Measurements from ENCODE around the gene SPIB. TPM values are rescaled to one million over a fixed set of nuclear protein-coding genes. Genes with fewer than 3 reads are reported as not detected.
A peak's percentile ranks its signal among the peaks of the same experiment; 100 is the strongest.
"Not testable (repeated sequence)": the region's sequence is repeated elsewhere in the genome, so short reads cannot be mapped to it uniquely, and the experiment has no call there.

Gene SPIB
- polyA plus RNA-seq, 5 donors = 0.19 to 0.56 (median 0.43) TPM

DNA sequence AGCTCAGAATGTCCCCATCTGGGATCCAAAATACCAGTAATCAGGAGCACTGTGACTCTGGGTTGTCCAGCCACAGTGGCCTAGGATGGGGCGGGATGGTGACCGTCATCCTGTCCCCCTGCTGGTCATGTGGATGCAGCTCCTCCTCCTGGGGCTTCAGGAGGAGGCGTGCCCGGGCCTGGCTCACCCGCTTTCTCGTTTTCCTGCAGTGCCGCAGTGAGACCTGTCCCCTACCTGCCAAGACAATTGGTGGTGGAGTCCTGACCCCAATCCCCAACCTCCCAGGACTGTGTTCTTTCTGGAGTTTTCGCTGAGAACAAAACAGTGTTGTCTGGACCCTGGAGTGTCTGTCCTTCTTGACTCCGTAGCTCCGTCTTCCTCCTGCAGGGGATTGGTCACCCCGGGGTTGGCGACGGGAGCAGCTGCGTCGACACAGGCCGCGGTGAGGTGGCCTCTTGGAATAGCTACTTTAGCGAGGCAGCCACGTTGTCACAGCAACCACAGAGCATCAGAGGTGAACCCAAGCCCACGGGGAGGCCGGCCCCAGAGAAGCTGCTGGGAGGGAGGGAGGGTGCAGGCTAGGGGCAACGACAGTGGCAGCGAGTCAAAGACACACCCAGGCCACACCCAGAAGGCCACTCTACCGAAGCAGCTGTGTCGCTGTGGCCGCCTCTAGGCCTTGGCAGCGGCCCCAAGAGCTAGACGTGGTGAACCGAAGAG is 47.4 kb downstream of the SPIB start:
- no peak for DNase-seq

DNA sequence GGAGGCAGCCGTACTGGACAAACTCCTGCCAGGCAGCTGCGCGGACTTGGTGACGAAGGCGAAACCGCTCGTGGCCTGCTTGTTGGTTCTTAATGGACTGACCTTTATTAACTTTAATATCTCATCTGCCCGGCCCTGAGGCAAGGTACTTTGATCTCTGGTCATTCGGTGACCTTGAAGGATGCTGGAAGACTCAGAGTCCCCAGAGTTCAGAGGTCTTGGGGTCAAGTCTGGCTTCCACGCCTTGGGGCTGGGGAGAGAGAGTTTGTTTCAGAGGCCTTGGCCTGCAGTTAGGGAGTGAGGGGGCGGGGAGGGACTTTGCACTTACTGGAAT is 47.9 kb downstream of the SPIB start:
- no peak for DNase-seq

DNA sequence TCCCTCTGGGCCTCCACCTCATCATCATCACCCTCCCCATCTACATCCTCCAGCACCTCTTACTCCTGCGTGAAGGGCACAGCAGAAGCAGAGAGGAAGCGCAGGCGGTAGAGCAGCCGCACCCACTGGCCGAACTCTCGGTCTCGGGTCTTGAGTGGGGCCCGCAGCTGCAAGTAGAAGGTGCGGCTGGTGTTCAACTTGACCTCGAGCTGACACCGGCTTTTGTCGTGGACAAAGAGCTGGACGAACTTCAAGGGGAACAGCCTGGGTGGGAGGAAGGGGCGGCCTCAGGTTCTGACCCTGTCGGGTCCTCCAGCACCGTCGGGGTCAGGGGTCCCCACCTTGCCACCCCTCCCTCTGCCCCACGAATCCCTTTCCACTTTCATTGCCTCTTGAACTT is 48.8 kb downstream of the SPIB start:
- no peak for DNase-seq

DNA sequence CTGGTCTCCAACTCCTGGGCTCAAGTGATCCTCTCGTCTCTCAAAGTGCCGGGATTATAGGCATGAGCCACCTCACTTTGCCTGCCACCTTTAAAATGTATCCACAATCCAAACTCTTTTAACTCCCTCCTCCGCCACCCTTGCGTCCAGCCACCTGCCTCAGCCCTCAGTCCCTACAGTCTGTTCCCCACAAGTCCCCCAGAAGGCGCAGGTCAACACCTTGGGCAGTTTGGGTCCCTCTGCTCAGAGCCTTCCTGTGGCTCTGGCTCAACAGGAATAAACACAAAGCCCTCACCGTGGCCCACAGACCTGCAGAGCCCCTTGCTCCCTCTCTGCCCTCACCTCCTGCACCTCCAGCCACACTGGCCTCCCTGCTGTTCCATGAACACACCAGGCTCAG is 50.1 kb downstream of the SPIB start:
- no peak for DNase-seq

DNA sequence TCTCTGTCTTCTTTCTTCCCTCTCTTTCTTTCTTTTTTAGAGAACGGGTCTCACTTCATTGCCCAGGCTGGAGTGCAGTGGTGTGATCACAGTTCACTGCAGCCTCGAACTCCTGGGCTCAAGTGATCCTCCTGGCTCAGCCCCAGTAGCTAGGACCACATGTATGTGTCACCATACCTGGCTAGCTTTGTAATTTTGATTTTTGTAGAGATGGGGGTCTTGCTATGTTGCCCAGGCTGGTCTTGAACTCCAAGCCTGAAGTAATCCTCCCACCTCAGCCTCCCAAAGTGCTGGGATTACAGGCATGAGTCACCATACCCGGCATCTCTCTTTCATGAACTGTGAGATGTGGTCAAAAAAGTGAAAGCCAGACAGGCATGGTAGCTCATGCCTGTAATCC is 54.6 kb downstream of the SPIB start:
- not testable (repeated sequence) for DNase-seq

DNA sequence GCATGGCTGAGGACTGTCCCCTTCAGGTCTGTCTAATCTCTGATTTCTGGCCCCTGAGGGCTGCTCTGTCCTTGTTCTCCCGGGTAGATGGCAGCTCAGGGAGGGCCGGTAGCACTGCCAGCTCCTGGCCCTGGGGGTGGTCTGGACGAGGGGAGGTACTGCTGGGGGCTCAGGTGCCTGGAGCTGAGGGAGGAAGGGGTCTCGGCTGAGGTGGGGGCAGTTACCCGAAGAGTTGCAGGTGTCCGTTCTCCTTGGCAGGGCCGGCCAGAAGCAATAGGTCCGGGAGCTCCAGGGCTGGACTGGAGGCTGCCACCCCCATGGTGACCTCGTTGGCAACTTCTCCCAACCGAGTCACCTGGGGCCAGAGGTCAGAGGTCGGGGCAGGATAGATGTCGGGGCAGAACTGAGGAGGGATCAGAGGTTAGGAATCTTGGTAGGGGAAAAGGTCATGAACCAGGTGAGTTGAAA is 56.4 kb downstream of the SPIB start:
- DNase-seq = no peak

DNA sequence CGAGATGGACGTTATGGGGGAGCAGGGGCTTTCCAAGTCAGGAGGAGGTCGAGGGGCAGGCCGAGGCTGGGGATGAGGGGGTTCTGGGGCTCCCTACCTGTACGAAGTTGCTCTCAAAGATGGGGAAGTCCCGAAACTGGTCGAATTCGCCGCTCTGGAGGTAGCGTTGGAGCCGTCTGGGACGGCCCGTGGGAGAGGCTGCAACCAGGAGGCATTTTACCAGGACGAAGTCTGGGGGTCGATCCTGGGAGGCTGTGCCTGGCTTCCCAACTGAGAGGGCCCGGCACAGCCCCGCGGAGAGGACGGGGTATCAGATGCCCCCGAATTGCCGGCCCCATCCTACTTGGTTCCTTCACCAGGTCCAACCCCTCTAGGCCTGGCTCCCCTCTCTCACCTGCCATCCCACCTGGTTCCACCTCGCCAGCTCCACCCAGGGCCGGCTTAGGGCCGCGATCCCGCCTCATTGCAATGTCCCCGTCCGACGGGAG is 57.0 kb downstream of the SPIB start:
- DNase-seq = no peak

DNA sequence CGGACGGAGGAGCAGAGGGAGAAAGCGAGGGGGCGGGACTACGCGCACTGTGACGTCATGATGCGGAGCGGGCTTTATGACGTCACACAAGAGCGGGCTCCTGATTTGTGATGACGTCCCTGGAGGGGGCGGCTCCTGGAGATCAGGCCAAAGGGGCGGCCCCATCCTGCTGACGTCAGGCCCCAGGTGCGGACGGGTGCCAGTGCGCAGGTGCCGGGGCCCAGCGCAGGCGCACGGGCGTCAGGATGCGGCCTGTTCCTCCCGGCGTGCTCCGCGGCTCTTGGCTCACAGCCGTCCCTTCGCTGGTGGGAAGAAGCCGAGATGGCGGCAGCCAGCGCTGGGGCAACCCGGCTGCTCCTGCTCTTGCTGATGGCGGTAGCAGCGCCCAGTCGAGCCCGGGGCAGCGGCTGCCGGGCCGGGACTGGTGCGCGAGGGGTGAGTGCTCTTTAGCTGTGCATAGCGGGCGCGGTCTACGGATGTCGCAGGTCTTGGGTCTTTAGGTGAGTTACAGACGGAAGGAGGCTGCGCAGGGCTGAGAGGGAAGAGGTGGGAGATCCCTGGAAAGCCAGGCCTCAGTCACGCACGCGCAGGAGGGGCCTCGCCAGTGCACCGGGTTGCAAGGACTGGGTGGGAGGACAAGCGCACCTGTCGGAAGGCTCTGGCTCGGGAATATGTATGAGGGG is 57.6 kb downstream of the SPIB start, which contains the start of the genes EMC10 and GARIN5A:
EMC10 (plus strand) TSS at position 284 of the 683 bp plus-strand sequence; CDS start at position 322, 38 bp downstream.
GARIN5A (minus strand) TSS at position 625 of the 683 bp plus-strand sequence; CDS start at position 165, 460 bp downstream.
- peak; percentile 92 to 93 for DNase-seq

DNA sequence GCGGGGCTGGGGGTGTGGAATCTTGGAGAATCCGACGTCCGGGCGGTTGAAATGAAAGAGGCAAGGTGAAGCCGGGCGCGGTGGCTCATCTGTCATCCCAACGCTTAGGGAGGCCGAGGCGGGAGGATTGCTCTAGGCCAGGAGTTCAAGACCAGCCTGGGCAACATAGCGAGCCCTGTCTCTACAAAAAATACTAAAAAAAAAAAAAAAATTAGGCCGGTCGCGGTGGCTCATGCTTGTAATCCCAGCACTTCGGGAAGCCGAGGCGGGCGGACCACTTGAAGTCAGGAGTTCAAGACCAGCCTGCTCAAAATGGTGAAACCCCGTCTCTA is 58.1 kb downstream of the SPIB start:
- DNase-seq = no peak

DNA sequence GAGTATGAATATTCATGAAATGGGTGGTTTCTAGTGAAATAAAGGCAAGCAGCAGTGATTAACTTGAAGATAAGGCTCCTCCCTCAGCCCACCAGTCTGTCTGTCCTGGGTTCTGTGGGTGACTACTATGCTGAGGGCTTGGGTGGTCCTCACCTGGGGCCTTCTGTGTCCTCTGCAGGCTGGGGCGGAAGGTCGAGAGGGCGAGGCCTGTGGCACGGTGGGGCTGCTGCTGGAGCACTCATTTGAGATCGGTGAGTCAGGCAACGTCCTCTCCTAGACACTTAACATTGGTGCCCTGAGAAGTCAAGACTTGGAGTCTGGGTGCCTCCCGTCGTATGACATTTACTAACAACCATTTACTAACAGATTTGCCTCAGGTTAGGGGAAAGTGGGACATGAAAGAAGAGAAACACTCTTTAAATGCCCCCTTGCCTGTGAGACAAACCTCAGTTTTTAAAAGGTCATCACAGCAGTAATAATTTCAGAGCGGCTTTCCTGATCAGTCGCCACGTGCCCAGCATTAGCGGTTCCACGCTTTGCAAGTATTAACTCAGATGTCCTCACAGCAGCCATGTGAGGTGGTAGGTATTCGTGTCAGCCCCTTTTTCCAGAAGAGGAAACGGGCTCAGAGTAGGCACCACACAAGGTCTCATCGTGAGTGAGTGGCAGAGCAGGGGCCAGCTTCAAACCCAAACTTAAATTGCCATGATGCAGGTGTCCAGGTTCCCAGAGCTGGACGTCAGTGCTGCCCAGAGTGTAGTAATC is 59.2 kb downstream of the SPIB start:
- no peak for DNase-seq

DNA sequence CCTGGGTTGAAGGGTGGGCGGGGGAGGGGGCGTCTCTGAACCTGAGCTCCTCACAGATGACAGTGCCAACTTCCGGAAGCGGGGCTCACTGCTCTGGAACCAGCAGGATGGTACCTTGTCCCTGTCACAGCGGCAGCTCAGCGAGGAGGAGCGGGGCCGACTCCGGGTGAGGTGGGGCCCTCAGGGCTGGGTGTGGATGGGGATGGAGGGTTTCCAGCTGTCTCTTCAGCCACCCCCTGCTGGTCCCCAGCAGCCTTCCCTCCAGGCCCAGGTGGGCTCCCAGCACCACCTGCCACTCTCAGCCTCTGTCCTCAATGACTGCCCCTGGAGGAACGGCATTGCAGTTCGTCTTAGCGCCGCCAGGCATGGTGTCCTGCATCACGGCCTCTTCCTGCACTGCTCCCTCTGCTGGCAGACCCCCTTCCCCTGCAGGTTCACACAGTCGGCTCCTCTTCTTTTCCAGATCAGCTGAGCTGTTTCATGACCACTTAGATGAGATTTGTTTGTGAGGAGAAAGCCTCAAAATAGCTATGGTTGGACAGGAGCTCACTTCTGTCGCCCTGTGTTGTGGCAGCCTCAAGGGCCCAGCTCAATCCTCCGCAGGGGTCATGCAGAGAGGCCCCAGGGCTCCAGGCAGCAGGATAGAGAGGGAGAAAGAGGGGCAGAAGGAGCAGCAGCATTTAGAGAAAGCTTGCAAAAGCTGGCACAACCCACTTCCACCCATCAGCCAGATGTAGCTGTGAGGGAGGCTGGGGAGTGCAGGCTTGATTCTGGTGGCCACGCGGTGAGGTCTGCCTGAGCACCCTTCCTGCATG is 60.4 kb downstream of the SPIB start:
- DNase-seq = no peak

DNA sequence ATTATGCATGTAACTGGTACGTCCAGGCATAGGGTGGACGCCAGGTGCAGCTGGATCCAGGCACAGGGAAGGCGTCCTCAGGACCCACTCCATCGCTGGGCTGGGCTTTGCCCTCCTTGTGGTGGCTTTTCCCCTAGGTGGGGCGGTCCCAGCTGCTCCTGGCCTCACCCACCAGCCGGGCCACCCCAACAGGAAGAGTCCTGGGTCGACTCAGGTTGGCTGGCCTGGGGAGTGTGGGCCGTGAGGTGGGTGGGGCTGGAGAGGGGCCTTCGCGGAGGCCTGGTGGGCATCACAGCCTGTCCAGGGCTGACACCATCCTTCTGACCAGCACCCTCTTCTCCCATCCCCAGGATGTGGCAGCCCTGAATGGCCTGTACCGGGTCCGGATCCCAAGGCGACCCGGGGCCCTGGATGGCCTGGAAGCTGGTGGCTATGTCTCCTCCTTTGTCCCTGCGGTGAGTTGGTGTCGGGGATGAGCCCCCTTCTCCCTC is 61.1 kb downstream of the SPIB start:
- no peak for DNase-seq

DNA sequence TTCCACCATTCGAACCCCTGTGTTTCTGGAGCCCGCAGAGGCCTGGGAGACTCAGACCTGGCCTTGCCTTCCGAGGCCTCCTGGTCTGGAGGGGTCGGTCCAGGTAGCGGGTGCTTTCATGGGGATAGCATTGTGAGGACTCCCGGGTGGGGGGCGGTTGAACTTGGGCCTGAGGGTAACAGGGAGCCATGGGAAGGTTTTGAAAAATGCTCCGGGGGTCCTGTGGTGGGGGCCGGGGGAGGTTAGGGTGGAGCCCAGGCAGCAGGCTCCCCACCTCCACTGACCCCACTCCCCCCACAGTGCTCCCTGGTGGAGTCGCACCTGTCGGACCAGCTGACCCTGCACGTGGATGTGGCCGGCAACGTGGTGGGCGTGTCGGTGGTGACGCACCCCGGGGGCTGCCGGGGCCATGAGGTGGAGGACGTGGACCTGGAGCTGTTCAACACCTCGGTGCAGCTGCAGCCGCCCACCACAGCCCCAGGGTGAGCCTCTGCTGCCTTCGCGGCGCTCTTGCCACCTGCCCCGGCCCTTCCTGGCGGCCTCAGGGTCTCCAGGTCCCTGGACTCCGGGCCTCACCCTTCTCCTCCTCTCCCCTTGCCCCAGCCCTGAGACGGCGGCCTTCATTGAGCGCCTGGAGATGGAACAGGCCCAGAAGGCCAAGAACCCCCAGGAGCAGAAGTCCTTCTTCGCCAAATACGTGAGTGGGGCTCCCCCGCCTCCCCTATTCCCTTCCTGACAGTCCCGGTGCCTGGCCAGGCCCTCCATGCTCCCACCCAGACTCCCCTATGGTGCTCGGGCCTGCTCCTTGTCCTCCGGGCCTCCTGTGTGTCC is 61.8 kb downstream of the SPIB start:
- DNase-seq = no peak

Other genes with a start within 250 kb of the SPIB start
- gene MYH14, start 215.3 kb upstream of the SPIB start, polyA plus RNA-seq (ENCODE audit: insufficient read depth in 1 of 5, insufficient read length in 5 of 5, low replicate concordance in 1 of 5) = 10 to 100 TPM; 30.6 to 77.6 (median 45.7) TPM
- 10 to 100 TPM; 17.8 to 30.3 (median 25.2) TPM for gene KCNC3, start 89.6 kb upstream of the SPIB start, polyA plus RNA-seq (ENCODE audit: insufficient read depth in 1 of 5, insufficient read length in 5 of 5, low replicate concordance in 1 of 5)
- gene NAPSA, start 53.3 kb upstream of the SPIB start, polyA plus RNA-seq (ENCODE audit: insufficient read depth in 1 of 5, insufficient read length in 5 of 5, low replicate concordance in 1 of 5) = 10 to 100 TPM; 21.8 to 46.6 (median 36.0) TPM
- 10 to 100 TPM; 24.1 to 45.1 (median 30.3) TPM for gene NR1H2, start 42.5 kb upstream of the SPIB start, polyA plus RNA-seq (ENCODE audit: insufficient read depth in 1 of 5, insufficient read length in 5 of 5, low replicate concordance in 1 of 5)
- 10 to 100 TPM; 23.6 to 37.1 (median 29.6) TPM for gene POLD1, start 34.6 kb upstream of the SPIB start, polyA plus RNA-seq (ENCODE audit: insufficient read depth in 1 of 5, insufficient read length in 5 of 5, low replicate concordance in 1 of 5)
- gene MYBPC2, start 14.0 kb downstream of the SPIB start, polyA plus RNA-seq (ENCODE audit: insufficient read depth in 1 of 5, insufficient read length in 5 of 5, low replicate concordance in 1 of 5) = 1 to 10 TPM in 1 of 5 donors, under 1 TPM in 4; 0.08 to 2.9 (median 0.36) TPM
- 100 to 1,000 TPM in 1 of 5 donors, 10 to 100 TPM in 4; 64.4 to 124 (median 87.2) TPM for gene EMC10, start 57.6 kb downstream of the SPIB start, polyA plus RNA-seq (ENCODE audit: insufficient read depth in 1 of 5, insufficient read length in 5 of 5, low replicate concordance in 1 of 5)
- gene GARIN5A, start 57.9 kb downstream of the SPIB start, polyA plus RNA-seq (ENCODE audit: insufficient read depth in 1 of 5, insufficient read length in 5 of 5, low replicate concordance in 1 of 5) = 1 to 10 TPM; 3.4 to 5.3 (median 4.6) TPM
- 10 to 100 TPM; 12.2 to 35.2 (median 19.5) TPM for gene JOSD2, start 92.3 kb downstream of the SPIB start, polyA plus RNA-seq (ENCODE audit: insufficient read depth in 1 of 5, insufficient read length in 5 of 5, low replicate concordance in 1 of 5)
- 1 to 10 TPM in 3 of 5 donors, under 1 TPM in 2; 0.60 to 2.2 (median 1.7) TPM for gene ASPDH, start 95.0 kb downstream of the SPIB start, polyA plus RNA-seq (ENCODE audit: insufficient read depth in 1 of 5, insufficient read length in 5 of 5, low replicate concordance in 1 of 5)
- gene LRRC4B, start 149.5 kb downstream of the SPIB start, polyA plus RNA-seq (ENCODE audit: insufficient read depth in 1 of 5, insufficient read length in 5 of 5, low replicate concordance in 1 of 5) = 10 to 100 TPM in 3 of 5 donors, 1 to 10 TPM in 2; 7.8 to 20.8 (median 10.9) TPM
- under 1 TPM; 0.05 to 0.55 (median 0.14) TPM for gene SYT3, start 220.9 kb downstream of the SPIB start, polyA plus RNA-seq (ENCODE audit: insufficient read depth in 1 of 5, insufficient read length in 5 of 5, low replicate concordance in 1 of 5)
- under 1 TPM in 2 of 5 donors, not detected in 3; 0.45 to 0.46 TPM for gene C19orf81, start 230.5 kb downstream of the SPIB start, polyA plus RNA-seq (ENCODE audit: insufficient read depth in 1 of 5, insufficient read length in 5 of 5, low replicate concordance in 1 of 5)